GM12891 (cell line): ENCODE data around the gene UGT2B17.
A peak's percentile ranks its signal among the peaks of the same experiment; 100 is the strongest.
"Not testable (repeated sequence)": the region's sequence is repeated elsewhere in the genome, so short reads cannot be mapped to it uniquely, and the experiment has no call there.

ENCODE experiments used
- DNase-seq: peaks from one replicate; pipeline ENCODE4 v3.0.0; 2011; ENCODE audit warnings: low spot score; ENCODE audit not compliant: insufficient read length
- FAIRE-seq: peaks from 2 replicates; lab custom pipeline; 2011; peaks lifted over from hg19 to GRCh38; lab: Jason Lieb, UNC
- PAX5 ChIP-seq: IDR thresholded peaks from 2 replicates; pipeline ENCODE4 v1.6.1; 2011; ENCODE audit warnings: low read length, moderate library complexity, mild to moderate bottlenecking; ENCODE audit not compliant: insufficient read depth, severe bottlenecking
- POLR2A ChIP-seq: IDR thresholded peaks from 2 replicates; pipeline ENCODE4 v1.6.1; 2011; ENCODE audit warnings: low read depth, low read length, control low read depth
- POLR2AphosphoS5 ChIP-seq: IDR thresholded peaks from 2 replicates; pipeline ENCODE4 v1.6.1; 2011; ENCODE audit warnings: low read depth, low read length, control low read depth
- POU2F2 ChIP-seq: IDR thresholded peaks from 2 replicates; pipeline ENCODE4 v1.6.1; 2011; ENCODE audit warnings: low read depth, mild to moderate bottlenecking, control low read depth, low read length, moderate library complexity
- SPI1 ChIP-seq: IDR thresholded peaks from 2 replicates; pipeline ENCODE4 v1.6.1; 2011; ENCODE audit warnings: low read depth, low read length, control low read depth
- TAF1 ChIP-seq: IDR thresholded peaks from 2 replicates; pipeline ENCODE4 v1.6.1; 2011; ENCODE audit warnings: low read depth, low read length, control low read depth

Gene UGT2B17

DNA sequence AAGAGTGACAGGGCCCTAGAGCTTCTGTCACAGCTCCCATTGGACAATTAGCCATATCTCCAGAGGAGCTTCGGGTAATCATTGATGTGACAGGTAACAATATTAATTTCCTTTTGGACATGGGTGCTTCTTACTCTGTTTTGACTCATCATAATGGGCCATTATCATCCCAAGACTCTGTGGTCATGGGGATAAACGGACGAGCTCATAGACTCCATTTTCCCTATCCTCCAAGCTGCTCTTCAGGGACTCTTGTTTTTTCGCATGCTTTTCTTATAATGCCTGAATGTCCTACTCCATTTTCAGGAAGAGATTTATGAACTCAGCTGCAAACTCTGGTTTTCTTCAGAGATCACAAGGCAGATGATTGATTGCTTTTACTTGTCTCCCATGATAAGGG, 17.0 kb upstream of the UGT2B17 start:
- TF ChIP-seq POU2F2 = no peak
- no peak for TF ChIP-seq PAX5
- no peak for TF ChIP-seq POLR2A
- TF ChIP-seq TAF1 = no peak
- TF ChIP-seq POLR2AphosphoS5 = no peak
- TF ChIP-seq SPI1 = no peak
- no peak for DNase-seq
- FAIRE-seq = no peak

DNA sequence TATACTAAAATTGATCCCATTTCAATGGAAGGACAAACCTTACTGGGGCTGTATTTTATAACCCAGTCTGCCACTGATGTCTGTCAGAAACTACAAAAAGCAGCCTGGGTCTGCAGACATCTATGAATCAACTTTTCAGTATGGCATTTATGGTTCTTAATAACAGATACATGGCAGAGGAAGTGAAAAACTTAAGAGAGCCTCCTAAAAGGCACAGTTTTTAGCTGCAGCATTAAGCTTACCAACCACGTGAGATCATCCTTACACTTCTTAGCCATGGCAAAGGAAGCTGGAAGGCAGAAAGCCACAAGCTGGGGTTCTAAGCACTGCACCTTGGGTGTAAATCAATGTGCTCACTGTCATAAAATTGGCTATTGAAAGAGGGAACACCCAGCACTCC, 16.6 kb upstream of the UGT2B17 start:
- TF ChIP-seq POLR2AphosphoS5 (no peak), POU2F2 (no peak), TAF1 (no peak), POLR2A (no peak), SPI1 (peak; percentile 73)
- FAIRE-seq (no peak), DNase-seq (no peak)

DNA sequence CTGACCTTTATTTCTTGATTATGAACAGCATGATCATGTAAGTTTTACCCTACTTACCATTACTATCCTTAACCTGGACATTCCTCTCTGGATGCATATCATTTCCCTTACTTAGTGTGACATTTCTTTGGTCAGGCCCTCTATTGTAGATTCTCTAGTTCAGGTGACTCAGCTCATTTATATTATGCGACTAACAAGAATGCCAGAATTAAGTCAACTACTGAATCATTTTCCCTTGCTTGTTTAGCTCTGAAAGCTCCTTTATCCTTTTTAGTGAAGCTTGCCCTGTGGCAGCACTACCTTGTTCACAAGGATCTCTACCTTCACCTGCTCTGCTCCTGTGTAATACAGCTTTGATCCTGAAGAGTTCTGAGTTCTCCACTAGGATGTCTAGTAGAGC, 15.1 kb upstream of the UGT2B17 start:
- no peak for DNase-seq
- FAIRE-seq = no peak
- TF ChIP-seq SPI1 (no peak), POU2F2 (no peak), TAF1 (no peak), POLR2AphosphoS5 (no peak), PAX5 (no peak), POLR2A (no peak)

DNA sequence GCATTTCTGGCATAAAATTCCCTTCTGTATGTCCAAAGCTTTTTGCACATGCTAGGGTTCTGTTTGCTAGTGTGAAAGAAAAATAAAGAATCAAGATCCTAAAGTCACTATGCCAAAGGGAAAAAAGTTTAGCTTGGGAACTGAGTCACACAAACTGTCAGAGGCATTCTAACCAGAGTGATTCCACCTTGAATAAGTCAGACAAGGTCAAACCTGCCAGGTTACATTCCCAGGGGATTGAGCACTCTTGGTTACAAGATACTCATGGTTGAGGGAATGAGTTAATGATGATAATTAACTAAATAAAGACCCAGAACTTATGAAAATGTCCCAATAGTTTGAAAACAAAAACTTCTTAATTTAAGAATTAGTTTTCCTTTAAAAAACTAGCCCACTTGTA, 13.7 kb upstream of the UGT2B17 start:
- TF ChIP-seq POU2F2 = no peak
- TF ChIP-seq SPI1 = no peak
- TF ChIP-seq POLR2A = no peak
- TF ChIP-seq TAF1 = no peak
- no peak for TF ChIP-seq PAX5
- no peak for TF ChIP-seq POLR2AphosphoS5
- FAIRE-seq = no peak
- no peak for DNase-seq

DNA sequence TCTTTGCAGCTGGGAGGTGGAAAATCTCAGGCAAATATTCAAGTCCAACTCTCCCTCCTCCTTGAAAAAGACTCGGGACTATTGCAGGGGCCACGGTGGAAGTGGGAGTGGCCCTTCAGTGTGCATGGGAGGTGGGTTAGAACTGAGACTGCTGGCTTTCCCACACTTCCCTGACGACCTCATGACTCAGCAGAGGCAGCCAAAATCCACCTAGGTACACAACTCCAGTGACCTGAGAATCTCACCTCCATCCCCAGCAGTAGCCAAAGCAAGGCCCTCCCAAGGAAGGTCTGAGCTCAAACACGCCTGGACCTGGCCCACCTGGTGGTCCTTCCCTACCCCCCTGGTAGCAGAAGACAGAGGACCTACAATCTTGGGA, 6.2 kb upstream of the UGT2B17 start:
- no peak for FAIRE-seq
- DNase-seq = no peak
- TF ChIP-seq POLR2AphosphoS5 = no peak
- TF ChIP-seq POU2F2 = no peak
- TF ChIP-seq SPI1 = no peak

DNA sequence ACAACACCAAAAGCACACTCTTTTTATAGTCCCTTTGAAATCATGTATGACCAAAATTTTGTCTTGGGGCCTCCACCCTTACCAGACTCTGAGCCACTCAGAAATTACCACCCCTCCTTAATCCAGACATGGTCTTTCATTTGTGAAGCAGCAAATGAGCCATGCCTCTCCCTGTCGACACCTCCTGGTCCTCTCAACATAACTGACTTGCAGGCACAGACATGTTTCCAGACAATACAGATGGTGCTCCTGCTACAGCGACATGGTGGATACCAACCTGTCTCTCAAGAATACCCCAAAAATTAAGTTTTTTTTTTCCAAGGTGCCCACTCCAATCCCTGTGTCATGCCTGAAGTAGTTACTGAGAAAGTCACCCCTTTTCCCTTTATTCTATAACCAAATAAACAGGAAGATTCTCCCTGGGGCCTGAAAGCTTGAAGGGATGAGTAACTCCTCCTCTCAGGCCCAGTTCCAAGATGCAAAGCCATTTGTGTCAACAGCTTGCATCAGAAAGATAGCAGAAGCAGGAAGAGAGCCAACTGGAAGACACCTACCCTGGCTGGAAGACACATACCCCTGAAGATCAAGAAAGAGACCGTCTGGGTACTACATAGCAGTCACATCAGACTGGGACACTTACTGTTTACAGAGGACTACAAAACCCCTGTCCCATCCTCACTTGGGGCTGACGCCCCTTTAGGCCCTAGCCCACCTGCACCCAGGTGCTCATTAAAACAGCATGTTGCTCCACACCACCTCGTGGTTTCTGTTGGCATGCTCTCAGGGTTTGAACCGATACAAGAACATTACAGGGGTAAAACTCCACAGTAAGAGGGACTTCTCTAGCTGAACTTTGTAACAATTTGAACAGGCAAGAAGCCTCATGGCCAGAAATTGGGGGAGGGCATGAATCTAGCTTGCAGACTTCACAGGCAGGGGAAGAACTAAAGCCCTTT, 5.5 kb upstream of the UGT2B17 start:
- FAIRE-seq = no peak

DNA sequence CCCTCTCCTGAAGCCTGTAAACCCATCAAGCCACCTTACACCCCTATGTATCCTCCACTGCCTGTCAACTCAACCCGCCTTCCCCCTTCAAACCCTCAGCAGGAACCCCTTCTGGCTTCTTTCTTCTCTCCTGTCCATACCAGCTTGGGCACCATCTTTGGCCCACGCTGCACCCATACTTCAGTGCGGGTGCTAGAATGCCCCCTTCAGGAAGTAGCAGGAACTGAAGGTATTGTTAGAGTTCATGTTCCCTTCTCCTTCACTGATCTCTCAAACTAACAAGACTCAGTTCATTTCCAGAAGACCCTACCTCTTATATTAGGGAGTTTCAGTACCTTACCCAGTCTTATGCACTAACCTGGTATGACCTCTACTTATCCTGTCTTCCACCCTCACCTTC, 1.5 kb upstream of the UGT2B17 start:
- DNase-seq = no peak
- no peak for TF ChIP-seq TAF1
- TF ChIP-seq PAX5 = no peak
- no peak for TF ChIP-seq POLR2A
- TF ChIP-seq POU2F2 = no peak
- TF ChIP-seq POLR2AphosphoS5 = no peak
- TF ChIP-seq SPI1 = no peak
- FAIRE-seq = no peak

More for the DNA sequence above, 5.5 kb upstream of the UGT2B17 start:
- TF ChIP-seq POLR2AphosphoS5 = no peak
- TF ChIP-seq TAF1 = no peak
- TF ChIP-seq PAX5 = no peak
- no peak for TF ChIP-seq POU2F2
- TF ChIP-seq POLR2A = no peak
- no peak for TF ChIP-seq SPI1
- DNase-seq = no peak

DNA sequence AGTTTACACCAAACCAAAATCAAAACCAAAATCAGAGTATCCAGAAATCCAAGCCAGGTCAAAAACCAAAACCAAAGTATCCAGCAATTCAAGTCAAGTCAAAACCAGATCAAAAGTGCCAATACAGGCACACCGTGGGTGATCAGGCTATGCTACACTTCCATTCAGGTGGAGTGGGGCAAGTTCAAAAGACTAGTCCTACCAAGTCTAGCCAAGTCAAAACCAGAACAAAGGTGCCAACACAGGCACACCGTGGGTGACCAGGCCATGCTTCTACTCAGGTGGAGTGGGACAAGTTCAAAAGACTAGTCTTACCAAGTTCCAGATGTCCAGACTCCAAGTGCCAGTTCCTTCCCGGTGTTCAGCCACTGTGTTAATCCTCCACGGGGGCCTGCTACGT, 486 bp downstream of the UGT2B17 start:
- DNase-seq = not testable (repeated sequence)
- peak; percentile 51 for FAIRE-seq

DNA sequence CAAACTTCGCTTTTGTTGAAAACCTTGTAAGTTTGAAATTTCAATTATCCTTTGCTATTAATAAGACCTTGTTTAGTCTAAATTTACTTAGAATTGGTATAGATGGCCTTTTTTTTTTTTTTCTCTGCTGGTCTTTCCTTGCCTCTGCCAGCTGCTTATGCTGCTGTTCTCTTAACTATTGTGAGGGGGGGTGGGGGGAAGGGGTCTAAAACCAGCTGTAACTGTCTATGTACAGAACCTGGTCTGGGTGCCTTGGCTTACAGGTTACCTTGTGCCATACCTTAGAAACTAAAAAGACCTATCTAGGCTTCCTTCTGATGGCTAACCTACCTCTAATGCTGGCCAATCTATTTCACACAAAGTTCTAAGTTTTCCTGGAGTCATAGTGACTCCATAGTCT, 1.0 kb downstream of the UGT2B17 start:
- DNase-seq (no peak), FAIRE-seq (no peak)
- TF ChIP-seq POU2F2 (no peak), POLR2AphosphoS5 (no peak), PAX5 (no peak)

DNA sequence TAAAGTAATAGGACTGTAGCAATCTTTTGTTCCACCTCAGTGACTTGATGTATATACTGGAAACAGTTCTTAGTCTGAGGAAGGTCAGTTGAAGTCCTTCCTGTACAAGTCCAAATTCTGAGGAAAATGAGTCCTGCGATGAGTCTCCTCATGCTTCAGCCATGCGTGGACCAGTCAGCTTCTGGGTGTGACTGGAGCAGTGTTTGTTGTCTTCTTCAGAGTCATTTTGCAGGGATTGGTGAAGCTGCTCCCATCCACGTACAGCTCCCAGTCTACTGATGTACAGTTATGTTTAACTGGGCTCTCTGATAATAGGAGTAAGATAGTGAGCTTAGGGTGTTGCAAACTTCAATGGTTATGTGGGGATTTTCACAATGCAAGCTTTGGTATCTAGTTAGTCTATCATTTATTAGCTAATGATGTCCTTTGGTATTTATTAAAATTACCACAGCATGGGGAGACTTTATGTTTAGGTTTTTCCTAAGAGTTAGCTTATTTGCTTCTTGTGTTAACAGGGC, 3.4 kb downstream of the UGT2B17 start:
- no peak for FAIRE-seq
- no peak for DNase-seq
- TF ChIP-seq TAF1 = no peak
- TF ChIP-seq POLR2A = no peak
- TF ChIP-seq PAX5 = no peak
- no peak for TF ChIP-seq POU2F2
- no peak for TF ChIP-seq POLR2AphosphoS5
- TF ChIP-seq SPI1 = no peak

DNA sequence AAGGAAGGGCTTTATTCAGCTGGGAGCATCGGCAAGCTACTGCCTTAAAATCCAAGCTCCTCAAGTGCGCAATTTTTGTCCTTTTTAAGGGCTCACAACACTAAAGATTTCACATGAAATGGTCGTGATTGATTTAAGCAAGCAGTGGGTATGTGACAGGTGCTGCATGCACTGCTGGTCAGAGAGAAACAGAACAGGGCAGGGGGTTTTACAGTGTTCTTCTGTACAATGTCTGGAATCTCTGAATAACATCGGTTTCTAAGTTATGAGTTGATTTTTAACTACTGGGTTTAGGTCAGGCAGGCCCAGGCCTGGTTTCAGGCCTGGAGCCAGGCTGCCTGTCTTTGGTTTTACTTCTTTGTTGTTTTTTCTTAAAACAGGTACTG, 6.0 kb downstream of the UGT2B17 start:
- DNase-seq (no peak), FAIRE-seq (no peak)
- TF ChIP-seq POU2F2 (no peak), TAF1 (no peak), SPI1 (no peak), POLR2A (no peak), POLR2AphosphoS5 (no peak), PAX5 (no peak)
